GM12892 (cell line): ENCODE results near the gene STARD8.
"Not testable (repeated sequence)": the region's sequence is repeated elsewhere in the genome, so short reads cannot be mapped to it uniquely, and the experiment has no call there.

ENCODE experiments used
- DNase-seq: peaks from one replicate; pipeline ENCODE4 v3.0.0; 2011; ENCODE audit not compliant: insufficient read length
- FAIRE-seq: peaks from 2 replicates; lab custom pipeline; 2011; peaks lifted over from hg19 to GRCh38; lab: Jason Lieb, UNC
- POLR2A ChIP-seq: IDR thresholded peaks from 2 replicates; pipeline ENCODE4 v1.6.1; 2011; ENCODE audit warnings: low read depth, low read length, control low read depth
- POLR2AphosphoS5 ChIP-seq: IDR thresholded peaks from 2 replicates; pipeline ENCODE4 v1.6.1; 2011; ENCODE audit warnings: low read depth, low read length, control low read depth
- TAF1 ChIP-seq: IDR thresholded peaks from 2 replicates; pipeline ENCODE4 v1.6.1; 2011; ENCODE audit warnings: low read depth, mild to moderate bottlenecking, control low read depth, low read length, borderline replicate concordance

Gene STARD8

GRCh38 chrX:68683580-68683979 lies 36.1 kb downstream of the STARD8 start:
- FAIRE-seq, result no peak
- no peak for TF ChIP-seq POLR2AphosphoS5
- TF ChIP-seq TAF1, result no peak
- no peak for TF ChIP-seq POLR2A

GRCh38 chrX:68684291-68684918 lies 36.9 kb downstream of the STARD8 start:
- TF ChIP-seq POLR2AphosphoS5 (no peak), TAF1 (no peak), POLR2A (no peak)
- no peak for DNase-seq
- no peak for FAIRE-seq

More at GRCh38 chrX:68683580-68683979, 36.1 kb downstream of the STARD8 start:
- no peak for DNase-seq

- FAIRE-seq (no peak), DNase-seq (no peak)
- no peak for TF ChIP-seq POLR2AphosphoS5
- no peak for TF ChIP-seq POLR2A
- no peak for TF ChIP-seq TAF1
Observed at GRCh38 chrX:68684919-68685304, 37.4 kb downstream of the STARD8 start.

GRCh38 chrX:68685685-68686084 lies 38.2 kb downstream of the STARD8 start:
- DNase-seq (no peak), FAIRE-seq (no peak)
- TF ChIP-seq POLR2A (no peak), POLR2AphosphoS5 (no peak), TAF1 (no peak)

GRCh38 chrX:68686097-68686977 lies 38.9 kb downstream of the STARD8 start:
- FAIRE-seq, result no peak
- TF ChIP-seq POLR2AphosphoS5 (no peak), POLR2A (no peak), TAF1 (no peak)
- no peak for DNase-seq

GRCh38 chrX:68688931-68689330 lies 41.5 kb downstream of the STARD8 start:
- not testable (repeated sequence) for FAIRE-seq

GRCh38 chrX:68690936-68691501 lies 43.6 kb downstream of the STARD8 start:
- no peak for FAIRE-seq
- no peak for TF ChIP-seq POLR2AphosphoS5
- no peak for TF ChIP-seq TAF1
- no peak for TF ChIP-seq POLR2A
- DNase-seq, result no peak

More at GRCh38 chrX:68688931-68689330, 41.5 kb downstream of the STARD8 start:
- DNase-seq, result not testable (repeated sequence)

GRCh38 chrX:68691921-68692320 lies 44.5 kb downstream of the STARD8 start:
- TF ChIP-seq POLR2A (no peak), TAF1 (no peak)
- DNase-seq (no peak), FAIRE-seq (no peak)

- DNase-seq, result no peak
- no peak for FAIRE-seq
- TF ChIP-seq POLR2AphosphoS5 (no peak), POLR2A (no peak), TAF1 (no peak)
Observed at GRCh38 chrX:68692651-68693050, 45.2 kb downstream of the STARD8 start.

GRCh38 chrX:68693481-68694434 lies 46.3 kb downstream of the STARD8 start:
- FAIRE-seq (no peak), DNase-seq (no peak)
- TF ChIP-seq TAF1 (no peak), POLR2AphosphoS5 (no peak), POLR2A (no peak)

GRCh38 chrX:68694435-68695205 lies 47.2 kb downstream of the STARD8 start:
- no peak for TF ChIP-seq POLR2A
- TF ChIP-seq POLR2AphosphoS5, result no peak
- TF ChIP-seq TAF1, result no peak
- DNase-seq (no peak), FAIRE-seq (no peak)
